ENCODE data around the gene BTG1.

The BTG1 gene

DNA sequence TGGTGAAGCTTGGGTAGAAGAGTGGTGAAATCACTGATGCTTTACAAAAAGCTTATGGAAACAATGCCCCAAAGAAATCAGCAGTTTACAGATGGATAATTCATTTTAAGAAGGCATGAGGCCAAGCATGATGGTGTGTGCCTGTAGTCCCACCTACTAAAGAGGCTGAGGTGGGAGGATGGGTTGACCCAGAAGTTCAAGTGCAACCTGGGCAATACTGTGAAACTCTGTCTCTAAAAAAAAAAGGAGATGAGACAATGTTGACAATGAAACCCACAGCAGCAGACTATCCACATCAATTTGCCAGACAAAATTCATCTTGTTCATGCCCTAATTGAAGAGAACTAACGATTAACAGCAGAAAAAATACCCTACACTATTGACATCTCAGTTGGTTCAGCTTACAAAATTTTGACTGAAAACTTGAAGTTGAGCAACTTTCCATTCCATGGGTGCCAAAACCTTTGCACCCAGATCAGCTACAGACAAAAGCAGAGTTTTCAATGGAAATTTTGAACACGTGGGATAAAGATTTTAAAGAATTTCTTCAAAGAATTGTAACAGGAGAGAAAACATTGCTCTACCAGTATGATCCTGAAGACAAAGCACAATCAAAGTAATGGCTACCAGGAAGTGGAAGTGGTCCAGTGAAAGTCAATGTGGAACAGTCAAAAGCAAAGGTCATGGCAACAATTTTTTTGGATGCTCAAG is 26.7 kb downstream of the BTG1 start:
- H3K27ac ChIP-seq, result no peak overlapping the region

DNA sequence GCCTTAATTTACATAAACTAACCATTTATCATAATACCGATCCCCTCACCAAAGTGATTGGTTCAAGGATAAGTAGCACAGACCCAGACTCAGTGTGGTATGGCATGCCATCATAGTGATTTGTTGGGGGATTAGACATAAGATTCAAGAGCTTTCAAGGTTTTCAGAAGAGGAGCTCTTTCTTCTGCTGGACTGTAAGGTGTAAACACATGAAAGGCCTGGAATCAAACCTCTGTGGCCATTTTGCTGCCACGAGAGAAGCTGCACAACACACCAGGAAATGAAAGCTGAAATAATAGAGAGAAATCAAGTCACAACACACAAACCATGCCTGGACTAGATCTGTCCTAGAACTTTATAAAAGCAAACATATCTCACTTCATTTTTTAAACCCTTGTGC is 30.8 kb downstream of the BTG1 start:
- no peaks in the 10 kb centered on the region for H3K4me1 ChIP-seq
- no peak for DNase-seq
- intact Hi-C loops (cut with DNase I; ENCODE audit: low total_unique reads), result no loop called here

More for the DNA sequence above, 26.7 kb downstream of the BTG1 start:
- Histone ChIP-seq H3K4me3 (no peak overlapping the region), H3K27me3 (no peaks in the 10 kb centered on the region), H3K36me3 (peaks cover 0 to 6% (median 0%) of the 10 kb centered on the region in 3 donors), H3K9me3 (peaks cover 0 to 19% (median 0%) of the 10 kb centered on the region in 3 donors), H3K4me1 (no peaks in the 10 kb centered on the region)
- no peak for DNase-seq
- TF ChIP-seq, protein P1, sequence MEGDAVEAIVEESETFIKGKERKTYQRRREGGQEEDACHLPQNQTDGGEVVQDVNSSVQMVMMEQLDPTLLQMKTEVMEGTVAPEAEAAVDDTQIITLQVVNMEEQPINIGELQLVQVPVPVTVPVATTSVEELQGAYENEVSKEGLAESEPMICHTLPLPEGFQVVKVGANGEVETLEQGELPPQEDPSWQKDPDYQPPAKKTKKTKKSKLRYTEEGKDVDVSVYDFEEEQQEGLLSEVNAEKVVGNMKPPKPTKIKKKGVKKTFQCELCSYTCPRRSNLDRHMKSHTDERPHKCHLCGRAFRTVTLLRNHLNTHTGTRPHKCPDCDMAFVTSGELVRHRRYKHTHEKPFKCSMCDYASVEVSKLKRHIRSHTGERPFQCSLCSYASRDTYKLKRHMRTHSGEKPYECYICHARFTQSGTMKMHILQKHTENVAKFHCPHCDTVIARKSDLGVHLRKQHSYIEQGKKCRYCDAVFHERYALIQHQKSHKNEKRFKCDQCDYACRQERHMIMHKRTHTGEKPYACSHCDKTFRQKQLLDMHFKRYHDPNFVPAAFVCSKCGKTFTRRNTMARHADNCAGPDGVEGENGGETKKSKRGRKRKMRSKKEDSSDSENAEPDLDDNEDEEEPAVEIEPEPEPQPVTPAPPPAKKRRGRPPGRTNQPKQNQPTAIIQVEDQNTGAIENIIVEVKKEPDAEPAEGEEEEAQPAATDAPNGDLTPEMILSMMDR (IDR thresholded peaks at IDR 0.05), result no peak
- intact Hi-C loops (cut with DNase I; ENCODE audit: low total_unique reads), result no loop called here

DNA sequence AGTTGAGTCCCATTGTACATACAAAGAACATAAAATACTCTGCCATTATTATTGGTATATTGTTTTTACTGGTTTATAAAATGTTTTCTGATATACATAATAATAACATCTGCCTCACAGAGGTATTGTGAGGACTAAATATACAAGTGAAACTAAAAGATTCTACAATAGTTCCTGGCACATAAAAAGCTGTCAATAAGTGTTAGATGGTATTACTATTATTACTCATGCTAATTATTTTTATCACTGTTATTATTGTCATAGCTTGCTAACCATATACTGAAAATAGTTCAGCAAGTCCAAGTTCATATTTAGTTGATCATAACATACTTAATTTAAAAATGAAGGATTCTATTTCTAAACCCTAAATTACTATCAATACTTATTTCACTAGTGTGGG is 34.4 kb downstream of the BTG1 start:
- intact Hi-C loops (cut with DNase I; ENCODE audit: low total_unique reads), result no loop called here

More for the DNA sequence above, 30.8 kb downstream of the BTG1 start:
- H3K27ac ChIP-seq, result no peak overlapping the region
- no peaks in the 10 kb centered on the region for H3K27me3 ChIP-seq
- TF ChIP-seq, protein P1 (IDR thresholded peaks at IDR 0.05), result no peak
- H3K4me3 ChIP-seq, result no peak overlapping the region
- peaks cover 0 to 11% (median 0%) of the 10 kb centered on the region in 3 donors for H3K9me3 ChIP-seq
- peaks cover 0 to 6% (median 0%) of the 10 kb centered on the region in 3 donors for H3K36me3 ChIP-seq

DNA sequence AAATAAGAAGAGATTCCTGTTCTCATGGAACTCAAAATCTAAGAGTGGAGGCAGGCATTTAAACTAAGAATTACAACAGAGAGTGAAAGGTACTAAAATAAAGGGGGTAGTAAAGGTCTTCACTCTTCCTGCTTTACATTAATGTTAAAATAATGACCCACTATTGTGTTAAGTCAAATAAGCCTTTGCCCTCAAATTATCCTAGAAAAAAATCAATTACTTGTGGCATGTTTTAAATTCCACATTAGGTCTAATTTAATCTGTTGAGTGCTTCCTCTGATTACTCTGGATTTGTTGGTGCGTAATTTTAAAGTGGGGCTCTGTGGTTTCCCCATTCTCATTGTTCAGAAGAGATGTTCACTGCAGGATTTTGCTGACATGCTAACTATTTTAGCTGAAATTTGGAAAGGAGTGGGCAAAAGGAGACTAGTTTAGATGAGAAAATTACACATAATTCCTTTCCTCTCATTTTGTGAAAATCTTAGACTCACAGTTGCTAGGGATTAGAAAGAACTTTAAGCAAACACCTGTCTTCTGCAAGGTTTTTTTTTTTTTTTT is 35.5 kb downstream of the BTG1 start:
- H3K27ac ChIP-seq, result no peak overlapping the region
- H3K9me3 ChIP-seq, result no peaks in the 10 kb centered on the region
- TF ChIP-seq, protein P1 (IDR thresholded peaks at IDR 0.05), result no peak
- H3K36me3 ChIP-seq, result no peaks in the 10 kb centered on the region
- H3K4me3 ChIP-seq, result no peak overlapping the region
- H3K27me3 ChIP-seq, result no peaks in the 10 kb centered on the region
- intact Hi-C loops (cut with DNase I; ENCODE audit: low total_unique reads), result no loop called here
- no peak for DNase-seq
- H3K4me1 ChIP-seq, result no peaks in the 10 kb centered on the region

More for the DNA sequence above, 34.4 kb downstream of the BTG1 start:
- no peak overlapping the region for H3K4me3 ChIP-seq
- no peaks in the 10 kb centered on the region for H3K4me1 ChIP-seq
- H3K27ac ChIP-seq, result no peak overlapping the region
- H3K36me3 ChIP-seq, result no peaks in the 10 kb centered on the region
- H3K9me3 ChIP-seq, result no peaks in the 10 kb centered on the region
- DNase-seq, result no peak
- TF ChIP-seq, protein P1 (IDR thresholded peaks at IDR 0.05), result no peak
- H3K27me3 ChIP-seq, result no peaks in the 10 kb centered on the region

DNA sequence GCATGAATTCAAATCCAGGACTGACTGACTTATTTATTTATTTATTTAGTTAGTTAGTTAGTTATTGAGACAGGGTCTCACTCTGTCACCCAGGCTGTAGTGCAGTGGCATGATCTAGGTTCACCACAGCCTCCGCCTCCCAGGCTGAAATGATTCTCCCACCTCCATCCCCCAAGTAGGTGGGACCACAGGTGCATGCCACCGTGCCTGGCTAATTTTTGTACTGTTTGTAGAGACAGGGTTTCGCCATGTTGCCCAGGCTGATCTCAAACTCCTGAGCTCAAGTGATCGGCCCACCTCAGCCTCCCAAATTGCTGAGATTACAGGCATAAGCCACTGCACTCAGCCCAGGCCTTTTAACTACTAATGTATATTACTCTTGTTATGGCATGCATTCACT is 36.0 kb downstream of the BTG1 start:
- DNase-seq, result no peak
- H3K36me3 ChIP-seq, result no peaks in the 10 kb centered on the region
- H3K9me3 ChIP-seq, result no peaks in the 10 kb centered on the region
- no peak overlapping the region for H3K4me3 ChIP-seq
- H3K4me1 ChIP-seq, result no peaks in the 10 kb centered on the region
- intact Hi-C loops (cut with DNase I; ENCODE audit: low total_unique reads), result no loop called here
- H3K27me3 ChIP-seq, result no peaks in the 10 kb centered on the region
- TF ChIP-seq, protein P1 (IDR thresholded peaks at IDR 0.05), result no peak
- no peak overlapping the region for H3K27ac ChIP-seq

Data from tibial artery (tissue), 4 donors.